Measurements from ENCODE around the gene SDF2L1. TPM values are rescaled to one million over a fixed set of nuclear protein-coding genes. Genes with fewer than 3 reads are reported as not detected.
"Not testable (repeated sequence)": the region's sequence is repeated elsewhere in the genome, so short reads cannot be mapped to it uniquely, and the experiment has no call there.

The SDF2L1 gene
- 100 to 1,000 TPM in 1 of 2 donors, 10 to 100 TPM in 1; 47.5 to 115 TPM for total RNA-seq

- Histone ChIP-seq H3K36me3 (replicated peaks in 1 of 2; ENCODE audit: insufficient read depth in 1 of 2, low read depth in 2 of 2) (no peaks in the 10 kb centered on the region), H3K4me3 (peak within 1 kb of the TSS; percentile 83 to 93), H3K9me3 (no peaks in the 10 kb centered on the region), H3K27ac (peak within 1 kb of the TSS; percentile 69 to 89 (median 79)), H3K27me3 (no peaks in the 10 kb centered on the region), H3K4me1 (peaks cover 37% of the 10 kb centered on the region)
- intact Hi-C loops (cut with DNase I), result no loop called here
- 0% methylated on average over 13 to 73 of the region's 76 CpGs for WGBS, 2 donors
- peak; percentile 99 for DNase-seq
- TF ChIP-seq CTCF (IDR thresholded peaks at IDR 0.05) (peak in 4 of 7 experiments; percentile 4 to 49 (median 26)), POLR2A (IDR thresholded peaks at IDR 0.05) (peak; percentile 88 to 97 (median 90))
- ATAC-seq, result peak; percentile 98
These were observed at the start of gene SDF2L1 for GRCh38 chr22:21641789-21642583. SDF2L1 (plus strand) TSS chr22:21642302; CDS start chr22:21642337, 35 bp downstream.

GRCh38 chr22:21592422-21592821, 49.7 kb upstream of the SDF2L1 start:
- peaks cover 33% of the 10 kb centered on the region for H3K4me1 ChIP-seq
- peaks cover 0 to 6% of the 10 kb centered on the region in 2 donors for H3K36me3 ChIP-seq (replicated peaks in 1 of 2; ENCODE audit: insufficient read depth in 1 of 2, low read depth in 2 of 2)
- no peaks in the 10 kb centered on the region for H3K27me3 ChIP-seq
- H3K4me3 ChIP-seq, result no peak overlapping the region
- H3K27ac ChIP-seq, result no peak overlapping the region
- no peaks in the 10 kb centered on the region for H3K9me3 ChIP-seq
- intact Hi-C loops (cut with DNase I), result no loop called here
- WGBS, 2 donors, result 74 to 84% methylated on average over 3 of the region's 3 CpGs
- no peak for DNase-seq
- TF ChIP-seq POLR2A (IDR thresholded peaks at IDR 0.05), result no peak
- TF ChIP-seq CTCF (IDR thresholded peaks at IDR 0.05), result no peak
- ATAC-seq, result no peak

GRCh38 chr22:21593406-21594232, 48.5 kb upstream of the SDF2L1 start:
- WGBS, 2 donors, result 64 to 68% methylated on average over 11 of the region's 11 CpGs
- no peaks in the 10 kb centered on the region for H3K9me3 ChIP-seq
- DNase-seq, result peak in 1 of 4 donors; percentile 42
- no peak overlapping the region for H3K4me3 ChIP-seq
- intact Hi-C loops (cut with DNase I), result no loop called here
- H3K4me1 ChIP-seq, result peaks cover 27% of the 10 kb centered on the region
- H3K27ac ChIP-seq, result no peak overlapping the region
- no peak for ATAC-seq
- peaks cover 0 to 6% of the 10 kb centered on the region in 2 donors for H3K36me3 ChIP-seq (replicated peaks in 1 of 2; ENCODE audit: insufficient read depth in 1 of 2, low read depth in 2 of 2)
- TF ChIP-seq POLR2A (IDR thresholded peaks at IDR 0.05) (no peak), CTCF (IDR thresholded peaks at IDR 0.05) (peak in 4 of 7 experiments; percentile 19 to 35 (median 34))
- H3K27me3 ChIP-seq, result no peaks in the 10 kb centered on the region

- intact Hi-C loops (cut with DNase I), result no loop called here
- Histone ChIP-seq H3K36me3 (replicated peaks in 1 of 2; ENCODE audit: insufficient read depth in 1 of 2, low read depth in 2 of 2) (peaks cover 0 to 6% of the 10 kb centered on the region in 2 donors), H3K27me3 (no peaks in the 10 kb centered on the region), H3K9me3 (no peaks in the 10 kb centered on the region), H3K4me3 (no peak overlapping the region), H3K4me1 (peaks cover 19% of the 10 kb centered on the region), H3K27ac (no peak overlapping the region)
- ATAC-seq (no peak), DNase-seq (no peak)
- no peak for TF ChIP-seq POLR2A (IDR thresholded peaks at IDR 0.05)
- TF ChIP-seq CTCF (IDR thresholded peaks at IDR 0.05), result no peak
- WGBS, 2 donors, result 71 to 78% methylated on average over 4 to 5 of the region's 5 CpGs
These were observed 47.1 kb upstream of the SDF2L1 start for GRCh38 chr22:21594865-21595452.

- ATAC-seq, DNase-seq: not testable (repeated sequence)
These were observed 45.6 kb upstream of the SDF2L1 start for GRCh38 chr22:21596356-21597135.

More at GRCh38 chr22:21596356-21597135, 45.6 kb upstream of the SDF2L1 start:
- H3K4me1 ChIP-seq; H3K27me3 ChIP-seq; intact Hi-C loops (cut with DNase I); H3K4me3 ChIP-seq; H3K9me3 ChIP-seq; H3K36me3 ChIP-seq (replicated peaks in 1 of 2; ENCODE audit: insufficient read depth in 1 of 2, low read depth in 2 of 2); H3K27ac ChIP-seq: not testable (repeated sequence)
- WGBS, 2 donors, result 92 to 94% methylated on average over 13 of the region's 13 CpGs

Measured in body of pancreas (tissue), 4 donors.